Lung (tissue), 16 donors: ENCODE data around the gene PAXIP1. TPM values are rescaled to one million over a fixed set of nuclear protein-coding genes. Genes with fewer than 3 reads are reported as not detected.

ENCODE experiments used
- ATAC-seq: fragments of 200-7000 bp; cut with Tn5 transposase; one replicate; pipeline ENCODE4 v1.9.1; 2020; ENCODE audit warnings: moderate number of reproducible peaks; ENCODE audit not compliant: insufficient read depth, low FRiP score
- DNase-seq, 3 donors: peaks; one replicate each; pipeline ENCODE4 v3.0.0-alpha.2; 2013 to 2017
- H3K27ac ChIP-seq, 2 donors: one replicate each; pipeline ENCODE4 v1.5.1; 2013; ENCODE audit warnings: mild to moderate bottlenecking in 2 of 2, moderate library complexity in 2 of 2, control low read depth in 1 of 2, inconsistent platforms in 1 of 2, low read depth in 1 of 2, low read length in 1 of 2
- H3K27me3 ChIP-seq, 3 donors: one replicate each; pipeline ENCODE4 v1.5.1; 2013; ENCODE audit warnings: low read length in 2 of 3; ENCODE audit not compliant: control insufficient read depth in 3 of 3, insufficient read depth in 3 of 3
- H3K36me3 ChIP-seq, 4 donors: one replicate each; pipeline ENCODE4 v1.5.1; 2013; ENCODE audit warnings: low read length in 4 of 4, mild to moderate bottlenecking in 1 of 4, moderate library complexity in 1 of 4; ENCODE audit not compliant: control insufficient read depth in 4 of 4, insufficient read depth in 4 of 4
- H3K4me1 ChIP-seq, 5 donors: one replicate each; pipeline ENCODE4 v1.5.1; 2013; ENCODE audit warnings: low read length in 5 of 5, mild to moderate bottlenecking in 2 of 5, moderate library complexity in 1 of 5; ENCODE audit not compliant: control insufficient read depth in 5 of 5, insufficient read depth in 5 of 5
- H3K4me3 ChIP-seq: one replicate; pipeline ENCODE4 v1.5.1; 2013; ENCODE audit warnings: mild to moderate bottlenecking, control low read depth, moderate library complexity
- H3K9ac ChIP-seq, 2 donors: one replicate each; pipeline ENCODE4 v1.5.1; 2013; ENCODE audit warnings: low read length in 2 of 2, control low read depth in 1 of 2; ENCODE audit not compliant: insufficient read depth in 1 of 2
- H3K9me3 ChIP-seq, 4 donors: one replicate each; pipeline ENCODE4 v1.5.1; 2013; ENCODE audit warnings: low read length in 3 of 4, mild to moderate bottlenecking in 1 of 4, moderate library complexity in 1 of 4; ENCODE audit not compliant: control insufficient read depth in 4 of 4, insufficient read depth in 3 of 4
- WGBS, 2 donors: extraction: QIAGEN DNeasy Blood & Tissue Kit; methylation state at CpG; one replicate each; pipeline ENCODE4 v1.1.7; 2013; 5-methylcytosine and 5-hydroxymethylcytosine counted together
- long read RNA-seq, 5 donors: transcript quantifications; one replicate each; lab custom pipeline, GENCODE V29; 2026
- polyA plus RNA-seq, 2 donors: library from polyadenylated mRNA; stranded (reverse); fragments of 200-250 nt; gene quantifications; one replicate each; pipeline ENCODE4 v1.2.1, GENCODE V29; 2013
- total RNA-seq, 2 donors: library from RNA; depleted of rRNA in 1 of 2; stranded (reverse); fragments of >200 nt in 1 of 2; gene quantifications; one replicate each; pipeline ENCODE4 v1.2.1, GENCODE V29; 2014 to 2021
- TF ChIP-seq, protein P1 (sequence below): IDR thresholded peaks from 2 replicates; pipeline ENCODE4 v1.5.1; 2012; ENCODE audit warnings: mild to moderate bottlenecking; ENCODE audit errors: control extremely low read depth, extremely low read depth
- donor health status: control.
- donor health status: control.
- donor health status: Bipolar disorder and iron deficiency.
- donor health status: healthy.
- donor health status: DM: yes; HTN: yes; CAD: no.

PAXIP1 gene, protein sequence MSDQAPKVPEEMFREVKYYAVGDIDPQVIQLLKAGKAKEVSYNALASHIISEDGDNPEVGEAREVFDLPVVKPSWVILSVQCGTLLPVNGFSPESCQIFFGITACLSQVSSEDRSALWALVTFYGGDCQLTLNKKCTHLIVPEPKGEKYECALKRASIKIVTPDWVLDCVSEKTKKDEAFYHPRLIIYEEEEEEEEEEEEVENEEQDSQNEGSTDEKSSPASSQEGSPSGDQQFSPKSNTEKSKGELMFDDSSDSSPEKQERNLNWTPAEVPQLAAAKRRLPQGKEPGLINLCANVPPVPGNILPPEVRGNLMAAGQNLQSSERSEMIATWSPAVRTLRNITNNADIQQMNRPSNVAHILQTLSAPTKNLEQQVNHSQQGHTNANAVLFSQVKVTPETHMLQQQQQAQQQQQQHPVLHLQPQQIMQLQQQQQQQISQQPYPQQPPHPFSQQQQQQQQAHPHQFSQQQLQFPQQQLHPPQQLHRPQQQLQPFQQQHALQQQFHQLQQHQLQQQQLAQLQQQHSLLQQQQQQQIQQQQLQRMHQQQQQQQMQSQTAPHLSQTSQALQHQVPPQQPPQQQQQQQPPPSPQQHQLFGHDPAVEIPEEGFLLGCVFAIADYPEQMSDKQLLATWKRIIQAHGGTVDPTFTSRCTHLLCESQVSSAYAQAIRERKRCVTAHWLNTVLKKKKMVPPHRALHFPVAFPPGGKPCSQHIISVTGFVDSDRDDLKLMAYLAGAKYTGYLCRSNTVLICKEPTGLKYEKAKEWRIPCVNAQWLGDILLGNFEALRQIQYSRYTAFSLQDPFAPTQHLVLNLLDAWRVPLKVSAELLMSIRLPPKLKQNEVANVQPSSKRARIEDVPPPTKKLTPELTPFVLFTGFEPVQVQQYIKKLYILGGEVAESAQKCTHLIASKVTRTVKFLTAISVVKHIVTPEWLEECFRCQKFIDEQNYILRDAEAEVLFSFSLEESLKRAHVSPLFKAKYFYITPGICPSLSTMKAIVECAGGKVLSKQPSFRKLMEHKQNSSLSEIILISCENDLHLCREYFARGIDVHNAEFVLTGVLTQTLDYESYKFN
- total RNA-seq (10 to 100 TPM in 1 of 2 donors, 1 to 10 TPM in 1; 9.8 to 15.3 TPM), polyA plus RNA-seq (1 to 10 TPM; 4.7 to 5.3 TPM)
- long read RNA-seq, donor 1, partial matches to known transcripts = 0 of 12 reads
- long read RNA-seq, donor 1, other reads (novel, unspliced or antisense) = 12 of 12 reads
- long read RNA-seq, donor 2 = 0 reads
- long read RNA-seq, donor 3 = 0 reads
- long read RNA-seq, donor 4 = 0 reads
- long read RNA-seq, donor 5, partial matches to known transcripts = 6 of 6 reads
- long read RNA-seq, donor 5, other reads (novel, unspliced or antisense) = 0 of 6 reads

GRCh38 chr7:155003092-155003375 lies at the start of gene PAXIP1:
PAXIP1 (minus strand) TSS chr7:155003124; CDS start chr7:155002929, 195 bp downstream.
- Histone ChIP-seq H3K27ac (peak within 1 kb of the TSS; percentile 96 to 100), H3K36me3 (peaks cover 0 to 1% (median under 1%) of the 10 kb centered on the region in 4 donors), H3K4me3 (peak within 1 kb of the TSS; percentile 96), H3K4me1 (peaks cover 0 to 20% (median 6%) of the 10 kb centered on the region in 5 donors), H3K9ac (peak within 1 kb of the TSS; percentile 66 to 81), H3K9me3 (no peaks in the 10 kb centered on the region), H3K27me3 (no peaks in the 10 kb centered on the region)
- TF ChIP-seq, protein P1, sequence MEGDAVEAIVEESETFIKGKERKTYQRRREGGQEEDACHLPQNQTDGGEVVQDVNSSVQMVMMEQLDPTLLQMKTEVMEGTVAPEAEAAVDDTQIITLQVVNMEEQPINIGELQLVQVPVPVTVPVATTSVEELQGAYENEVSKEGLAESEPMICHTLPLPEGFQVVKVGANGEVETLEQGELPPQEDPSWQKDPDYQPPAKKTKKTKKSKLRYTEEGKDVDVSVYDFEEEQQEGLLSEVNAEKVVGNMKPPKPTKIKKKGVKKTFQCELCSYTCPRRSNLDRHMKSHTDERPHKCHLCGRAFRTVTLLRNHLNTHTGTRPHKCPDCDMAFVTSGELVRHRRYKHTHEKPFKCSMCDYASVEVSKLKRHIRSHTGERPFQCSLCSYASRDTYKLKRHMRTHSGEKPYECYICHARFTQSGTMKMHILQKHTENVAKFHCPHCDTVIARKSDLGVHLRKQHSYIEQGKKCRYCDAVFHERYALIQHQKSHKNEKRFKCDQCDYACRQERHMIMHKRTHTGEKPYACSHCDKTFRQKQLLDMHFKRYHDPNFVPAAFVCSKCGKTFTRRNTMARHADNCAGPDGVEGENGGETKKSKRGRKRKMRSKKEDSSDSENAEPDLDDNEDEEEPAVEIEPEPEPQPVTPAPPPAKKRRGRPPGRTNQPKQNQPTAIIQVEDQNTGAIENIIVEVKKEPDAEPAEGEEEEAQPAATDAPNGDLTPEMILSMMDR = no peak
- DNase-seq (peak; percentile 74 to 86 (median 78)), ATAC-seq (peak; percentile 76)
- 0% methylated on average over 18 to 44 of the region's 44 CpGs for WGBS, 2 donors

DNA sequence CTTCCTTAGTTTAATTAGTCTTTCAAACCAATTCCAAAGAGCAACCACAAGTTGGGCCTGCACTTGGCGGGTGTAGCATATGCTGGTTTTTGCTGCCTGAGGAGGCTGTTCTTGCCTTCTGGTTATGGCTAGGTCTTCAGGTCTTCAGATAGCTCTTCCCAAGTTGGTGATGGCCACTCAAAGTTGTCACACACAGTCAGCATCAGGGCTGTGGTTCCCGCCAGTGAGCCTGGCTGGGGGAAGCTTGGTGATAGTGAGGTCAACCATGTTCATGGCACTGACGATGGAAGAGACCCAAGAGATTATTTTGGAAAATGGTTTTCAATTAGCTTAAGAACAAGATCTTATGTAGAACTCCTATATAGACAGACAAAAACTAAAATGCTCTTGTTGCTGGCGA lies 48.4 kb upstream of the PAXIP1 start:
- ATAC-seq = no peak
- Histone ChIP-seq H3K9ac (no peak overlapping the region), H3K9me3 (peaks cover 0 to 1% (median 0%) of the 10 kb centered on the region in 4 donors), H3K27me3 (no peaks in the 10 kb centered on the region), H3K27ac (no peak overlapping the region), H3K36me3 (no peaks in the 10 kb centered on the region), H3K4me3 (no peak overlapping the region), H3K4me1 (peaks cover 0 to 3% (median 0%) of the 10 kb centered on the region in 5 donors)
- TF ChIP-seq, protein P1 = no peak
- WGBS, 2 donors = 86 to 92% methylated on average over 4 of the region's 4 CpGs
- no peak for DNase-seq

DNA sequence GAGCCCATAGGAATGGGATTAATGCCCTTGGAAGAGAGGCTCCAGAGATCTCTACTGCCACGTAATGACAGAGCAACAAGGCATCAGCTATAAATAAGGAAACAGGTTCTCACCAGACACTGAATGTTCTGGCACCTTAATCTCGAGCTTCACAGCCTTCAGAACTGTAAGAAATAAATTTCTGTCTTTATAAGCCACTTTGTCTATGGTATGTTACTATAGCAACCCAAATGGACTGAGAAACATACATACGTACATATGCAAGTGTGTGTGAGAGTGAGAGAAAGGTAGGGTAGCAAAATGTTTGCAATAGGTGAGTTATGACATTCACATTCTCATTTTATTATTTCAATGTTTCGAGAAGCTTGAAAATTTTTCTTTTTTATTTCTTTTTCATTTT lies 45.1 kb upstream of the PAXIP1 start:
- 68 to 73% methylated on average over 4 of the region's 4 CpGs for WGBS, 2 donors
- TF ChIP-seq, protein P1 = no peak
- no peak for DNase-seq
- no peaks in the 10 kb centered on the region for H3K36me3 ChIP-seq
- H3K4me3 ChIP-seq = no peak overlapping the region
- no peaks in the 10 kb centered on the region for H3K27me3 ChIP-seq
- no peaks in the 10 kb centered on the region for H3K9me3 ChIP-seq
- H3K9ac ChIP-seq = no peak overlapping the region
- ATAC-seq = no peak
- no peak overlapping the region for H3K27ac ChIP-seq
- H3K4me1 ChIP-seq = no peaks in the 10 kb centered on the region
